ENCODE data around the gene BLNK. TPM values are rescaled to one million over a fixed set of nuclear protein-coding genes. Genes with fewer than 3 reads are reported as not detected.

Gene BLNK
- total and polyA plus RNA-seq, 9 of the 15 experiments (the other 6 are each of a cell fraction or from before 2014, with no cell fraction given) = not detected

- no peak for TF ChIP-seq ZNF639 (CRISPR knock-in tag; conservative IDR thresholded peaks at IDR 0.05 in 1 of 2, IDR thresholded peaks at IDR 0.05 in 1 of 2)
Observed at GRCh38 chr10:96268341-96268909, 2.9 kb downstream of the BLNK start (continued).

DNA sequence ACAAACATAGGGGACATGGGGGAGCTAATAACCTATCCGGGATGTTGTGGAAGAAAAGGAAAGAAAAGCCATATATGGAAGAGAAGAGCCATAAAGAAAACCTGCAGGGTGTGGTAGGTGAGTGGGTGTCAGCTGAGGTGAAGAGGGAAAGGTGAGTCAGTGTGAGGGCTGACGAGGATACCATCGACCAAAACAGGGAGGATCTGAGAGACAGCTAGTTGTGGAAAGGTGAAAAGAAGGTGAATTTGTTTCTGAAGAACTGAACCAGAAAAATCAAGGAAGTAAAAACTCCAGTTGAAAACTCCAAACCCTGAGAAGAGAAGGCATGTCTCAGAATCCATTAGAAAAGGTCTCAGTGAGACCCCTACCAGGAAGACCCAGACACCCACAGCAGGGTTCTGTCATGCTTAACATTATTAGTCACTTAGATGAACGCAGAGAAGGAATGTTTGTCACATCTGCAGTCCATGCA, 4.1 kb downstream of the BLNK start:
- in situ Hi-C loops (cut with MboI) (no loop called here), intact Hi-C loops (cut with micrococcal nuclease) (no loop called here)
- Histone ChIP-seq H2AFZ (ENCODE audit: low read depth, low read length) (no peak overlapping the region), H3K79me2 (ENCODE audit: control insufficient read depth, insufficient read depth, low read length) (no peaks in the 10 kb centered on the region), H3K9me3 (replicated peaks; ENCODE audit: control insufficient read depth, insufficient read depth, low read depth, low read length) (no peaks in the 10 kb centered on the region), H3K27me3 (ENCODE audit: control insufficient read depth in 2 of 2, insufficient read depth in 2 of 2, low read length in 2 of 2) (peaks cover 0 to 16% of the 10 kb centered on the region in 2 experiments; a peak in 2 of 5 replicates), H3K4me3 (no peak overlapping the region), H3K4me2 (ENCODE audit: insufficient read depth, low read length) (no peak overlapping the region), H3K4me1 (replicated peaks in 1 of 2; ENCODE audit: control insufficient read depth in 2 of 2, insufficient read depth in 2 of 2, low read length in 2 of 2) (no peaks in the 10 kb centered on the region), H3K27ac (ENCODE audit: extremely low read depth, low read depth, low read length) (no peak overlapping the region), H3K36me3 (ENCODE audit: control insufficient read depth, insufficient read depth, low read length) (no peaks in the 10 kb centered on the region), H3K9me1 (ENCODE audit: control insufficient read depth, insufficient read depth, low read length) (no peaks in the 10 kb centered on the region), H3K9ac (ENCODE audit: insufficient read depth in 1 of 2, low read depth in 2 of 2, low read length in 2 of 2) (no peak overlapping the region), H4K20me1 (replicated peaks; ENCODE audit: control insufficient read depth, insufficient read depth, low read length) (no peaks in the 10 kb centered on the region)
- TF ChIP-seq MXI1 (IDR thresholded peaks at IDR 0.05; ENCODE audit: low read depth, low read length) (no peak), ZNF444 (CRISPR knock-in tag; IDR thresholded peaks at IDR 0.05) (no peak), ATF7 (IDR thresholded peaks at IDR 0.05) (no peak), KHSRP (IDR thresholded peaks at IDR 0.05) (no peak), ZNF584 (CRISPR knock-in tag; IDR thresholded peaks at IDR 0.05; ENCODE audit: low read depth) (no peak), ZNF707 (CRISPR knock-in tag; conservative IDR thresholded peaks at IDR 0.05) (no peak), DLX4 (CRISPR knock-in tag; IDR thresholded peaks at IDR 0.05) (no peak), MTA2 (IDR thresholded peaks at IDR 0.05; ENCODE audit: low read depth) (no peak), POLR2A (conservative IDR thresholded peaks at IDR 0.05) (no peak)
- POLR2A ChIA-PET = no interaction called here
- BruUV-seq (replicated peaks) = no TSS peak
- FAIRE-seq (no peak), DNase-seq (ENCODE audit: extremely low read depth in 1 of 4, low spot score in 3 of 4) (no peak), ATAC-seq (no peak)
- CTCF ChIA-PET (ENCODE audit: low intra/inter-chr PET ratio) = no interaction called here
- 2% methylated on average over 4 of the region's 4 CpGs for WGBS (ENCODE audit: insufficient coverage, low coverage, missing lambda C conversion rate)

Measured in K562 (cell line).